Mesendoderm (in vitro differentiated cells): ENCODE results near the gene SPTBN5.

Experiments
- DNase-seq: peaks from one replicate; pipeline ENCODE4 v3.0.0; 2013
- H2AK5ac ChIP-seq: 2 replicates; pipeline ENCODE4 v1.6.1; 2013; ENCODE audit warnings: low read length, inconsistent platforms
- H2BK120ac ChIP-seq: 2 replicates; pipeline ENCODE4 v1.6.1; 2013; ENCODE audit warnings: low read depth, mild to moderate bottlenecking, low read length, moderate library complexity, mixed read lengths
- H2BK15ac ChIP-seq: replicated peaks from 2 replicates; pipeline ENCODE4 v1.6.1; 2013; ENCODE audit warnings: low read depth, mild to moderate bottlenecking, moderate library complexity
- H2BK5ac ChIP-seq: 2 replicates; pipeline ENCODE4 v1.6.1; 2013; ENCODE audit warnings: low read length, inconsistent platforms
- H3K18ac ChIP-seq: 2 replicates; pipeline ENCODE4 v1.6.1; 2013; ENCODE audit warnings: mild to moderate bottlenecking, low read length, mixed read lengths
- H3K23ac ChIP-seq: one replicate; pipeline ENCODE4 v1.6.1; 2013; ENCODE audit warnings: low read length
- H3K27ac ChIP-seq: 2 replicates; pipeline ENCODE4 v1.5.1; 2013; ENCODE audit warnings: low read depth, mild to moderate bottlenecking, inconsistent platforms, low read length, moderate library complexity
- H3K27me3 ChIP-seq: 2 replicates; pipeline ENCODE4 v1.6.1; 2013; ENCODE audit warnings: low read length, control low read depth, mild to moderate bottlenecking, inconsistent platforms; ENCODE audit not compliant: insufficient read depth, poor library complexity
- H3K36me3 ChIP-seq: 2 replicates; pipeline ENCODE4 v1.6.1; 2013; ENCODE audit warnings: low read length, inconsistent platforms; ENCODE audit not compliant: control insufficient read depth, insufficient read depth
- H3K4ac ChIP-seq: one replicate; pipeline ENCODE4 v1.6.1; 2013; ENCODE audit warnings: low read depth, mild to moderate bottlenecking, low read length, moderate library complexity
- H3K4me1 ChIP-seq: 2 replicates; pipeline ENCODE4 v1.6.1; 2013; ENCODE audit warnings: low read depth, low read length, inconsistent platforms; ENCODE audit not compliant: control insufficient read depth
- H3K4me2 ChIP-seq: 2 replicates; pipeline ENCODE4 v1.6.1; 2013; ENCODE audit warnings: low read length
- H3K4me3 ChIP-seq: 2 replicates; pipeline ENCODE4 v1.5.1; 2013; ENCODE audit warnings: mild to moderate bottlenecking, low read length
- H3K56ac ChIP-seq: one replicate; pipeline ENCODE4 v1.6.1; 2013; ENCODE audit warnings: low read length
- H3K79me1 ChIP-seq: 2 replicates; pipeline ENCODE4 v1.6.1; 2013; ENCODE audit warnings: low read length, inconsistent platforms
- H3K79me2 ChIP-seq: 2 replicates; pipeline ENCODE4 v1.6.1; 2013; ENCODE audit warnings: mild to moderate bottlenecking, low read length; ENCODE audit not compliant: control insufficient read depth, insufficient read depth
- H3K9ac ChIP-seq: 2 replicates; pipeline ENCODE4 v1.6.1; 2013; ENCODE audit warnings: low read length, inconsistent platforms
- H4K5ac ChIP-seq: one replicate; pipeline ENCODE4 v1.6.1; 2013; ENCODE audit warnings: low read length
- H4K8ac ChIP-seq: one replicate; pipeline ENCODE4 v1.6.1; 2013; ENCODE audit warnings: low read depth, mild to moderate bottlenecking, control low read depth, low read length, moderate library complexity
- WGBS: extraction: QIAGEN DNeasy Blood & Tissue Kit; methylation state at CpG from one replicate; pipeline ENCODE4 v1.1.7; 2013; ENCODE audit warnings: low lambda C conversion rate, missing lambda C conversion rate; ENCODE audit not compliant: insufficient coverage; ENCODE audit errors: extremely low coverage; 5-methylcytosine and 5-hydroxymethylcytosine counted together

SPTBN5 gene

DNA sequence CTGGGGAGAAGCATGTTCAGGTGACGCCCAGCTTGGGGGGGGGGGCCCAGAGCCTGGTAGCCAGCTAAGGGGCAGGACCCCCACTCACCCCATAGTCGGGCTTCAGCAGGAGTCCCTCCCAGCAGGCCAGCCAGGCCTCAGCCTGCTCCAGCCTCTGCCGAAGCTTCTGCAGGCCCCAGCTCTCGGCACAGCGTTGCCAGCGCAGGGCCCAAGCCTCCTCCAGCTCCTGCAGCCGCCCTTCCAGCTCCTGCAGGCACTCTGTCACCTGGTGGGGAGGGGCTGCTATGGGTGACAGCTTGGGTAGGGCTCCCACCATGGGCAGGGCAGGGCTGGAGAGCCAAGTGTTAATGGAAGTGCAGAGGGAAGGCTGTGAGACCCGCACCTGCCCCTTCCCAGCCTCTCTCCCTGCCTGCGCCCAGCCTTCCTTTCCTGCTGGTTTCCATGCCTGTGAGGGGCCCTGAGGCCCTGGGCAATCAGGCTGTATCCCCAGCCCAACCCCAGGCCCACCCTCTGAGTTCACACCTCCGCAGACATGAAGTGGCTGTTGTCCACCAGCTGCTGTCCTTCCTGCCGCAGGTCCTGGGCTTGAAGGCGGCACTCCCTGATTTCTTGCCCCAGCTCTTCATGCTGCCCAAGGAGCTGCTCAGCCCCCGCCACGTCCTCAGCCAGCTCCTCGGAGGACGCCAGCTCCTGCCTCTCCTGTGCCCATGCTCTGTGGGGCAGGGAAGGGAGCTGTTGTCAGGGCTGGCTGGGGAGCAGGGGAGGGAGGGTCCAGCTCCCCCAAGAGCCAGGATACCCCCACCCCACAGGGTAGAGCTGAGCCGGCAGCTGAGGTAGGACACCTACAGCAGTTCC lies 40.9 kb downstream of the SPTBN5 start:
- H3K27me3 ChIP-seq, result no peaks in the 10 kb centered on the region
- H3K4me2 ChIP-seq, result no peak overlapping the region
- WGBS, result no CpG with 5 or more reads among the region's 17 CpGs
- no peak overlapping the region for H3K27ac ChIP-seq
- peak; percentile 22 for DNase-seq
- no peak overlapping the region for H3K4ac ChIP-seq
- H3K23ac ChIP-seq, result no peak overlapping the region
- H4K8ac ChIP-seq, result no peak overlapping the region
- no peaks in the 10 kb centered on the region for H3K4me1 ChIP-seq
- H2AK5ac ChIP-seq, result no peak overlapping the region
- no peak overlapping the region for H2BK15ac ChIP-seq
- H3K18ac ChIP-seq, result no peak overlapping the region
- no peak overlapping the region for H2BK120ac ChIP-seq
- H2BK5ac ChIP-seq, result no peak overlapping the region
- no peak overlapping the region for H4K5ac ChIP-seq
- H3K4me3 ChIP-seq, result no peak overlapping the region
- H3K56ac ChIP-seq, result no peak overlapping the region
- H3K36me3 ChIP-seq, result no peaks in the 10 kb centered on the region
- no peak overlapping the region for H3K9ac ChIP-seq
- H3K79me2 ChIP-seq, result no peaks in the 10 kb centered on the region
- no peaks in the 10 kb centered on the region for H3K79me1 ChIP-seq

DNA sequence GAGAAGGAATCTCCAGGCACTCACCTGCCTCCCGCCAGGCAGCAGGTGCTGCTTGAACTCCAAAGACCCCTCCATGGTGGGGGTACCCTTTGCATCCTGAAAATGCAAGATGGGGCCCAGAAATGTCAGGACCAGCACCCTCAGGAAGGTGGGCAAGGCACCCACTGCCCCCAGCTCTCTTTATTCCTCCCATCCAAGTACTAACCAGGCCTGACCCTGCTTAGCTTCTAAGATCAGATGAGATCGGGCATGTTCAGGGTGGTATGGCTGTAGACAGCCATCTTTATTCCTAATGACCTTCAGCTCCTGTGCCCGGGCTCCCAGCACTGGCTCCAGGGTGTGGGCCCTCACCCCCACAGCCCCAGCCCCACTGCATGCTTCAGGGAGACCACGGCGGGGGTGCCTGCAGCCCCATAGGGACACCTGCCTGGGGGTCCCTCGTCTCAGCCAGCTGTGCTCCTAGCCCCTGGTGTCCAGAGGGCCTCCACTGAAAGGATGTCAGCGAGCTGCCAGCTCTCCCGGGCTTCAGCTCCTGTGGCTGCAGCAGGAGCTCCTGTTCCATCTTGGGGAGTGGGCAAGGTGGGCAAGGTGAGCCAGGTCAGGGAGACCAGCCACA lies 42.0 kb downstream of the SPTBN5 start:
- WGBS, result no CpG with 5 or more reads among the region's 8 CpGs

GRCh38 chr15:41851167-41851523 lies 42.7 kb downstream of the SPTBN5 start:
- no peak overlapping the region for H2BK120ac ChIP-seq
- no peaks in the 10 kb centered on the region for H3K79me1 ChIP-seq
- no peak overlapping the region for H3K4me2 ChIP-seq
- DNase-seq, result no peak
- no peak overlapping the region for H4K8ac ChIP-seq
- no peak overlapping the region for H3K9ac ChIP-seq
- H3K36me3 ChIP-seq, result no peaks in the 10 kb centered on the region
- no peak overlapping the region for H3K56ac ChIP-seq
- H2BK5ac ChIP-seq, result no peak overlapping the region
- H3K4me1 ChIP-seq, result no peaks in the 10 kb centered on the region
- no CpG with 5 or more reads among the region's 11 CpGs for WGBS
- no peaks in the 10 kb centered on the region for H3K27me3 ChIP-seq
- H4K5ac ChIP-seq, result no peak overlapping the region
- no peak overlapping the region for H3K18ac ChIP-seq
- no peaks in the 10 kb centered on the region for H3K79me2 ChIP-seq
- H2AK5ac ChIP-seq, result no peak overlapping the region
- no peak overlapping the region for H3K4me3 ChIP-seq
- no peak overlapping the region for H2BK15ac ChIP-seq
- no peak overlapping the region for H3K23ac ChIP-seq
- no peak overlapping the region for H3K27ac ChIP-seq
- H3K4ac ChIP-seq, result no peak overlapping the region

More for the DNA sequence above, 42.0 kb downstream of the SPTBN5 start:
- H4K5ac ChIP-seq, result no peak overlapping the region
- no peak overlapping the region for H4K8ac ChIP-seq
- H2AK5ac ChIP-seq, result no peak overlapping the region
- no peaks in the 10 kb centered on the region for H3K79me1 ChIP-seq
- no peak overlapping the region for H3K23ac ChIP-seq
- no peak overlapping the region for H2BK5ac ChIP-seq
- H3K36me3 ChIP-seq, result no peaks in the 10 kb centered on the region
- no peaks in the 10 kb centered on the region for H3K27me3 ChIP-seq
- H3K4ac ChIP-seq, result no peak overlapping the region
- no peak overlapping the region for H3K56ac ChIP-seq
- H3K9ac ChIP-seq, result no peak overlapping the region
- DNase-seq, result no peak
- H2BK15ac ChIP-seq, result no peak overlapping the region
- H3K18ac ChIP-seq, result no peak overlapping the region
- no peak overlapping the region for H3K27ac ChIP-seq
- H3K4me2 ChIP-seq, result no peak overlapping the region
- no peak overlapping the region for H2BK120ac ChIP-seq
- no peaks in the 10 kb centered on the region for H3K79me2 ChIP-seq
- no peaks in the 10 kb centered on the region for H3K4me1 ChIP-seq
- no peak overlapping the region for H3K4me3 ChIP-seq

DNA sequence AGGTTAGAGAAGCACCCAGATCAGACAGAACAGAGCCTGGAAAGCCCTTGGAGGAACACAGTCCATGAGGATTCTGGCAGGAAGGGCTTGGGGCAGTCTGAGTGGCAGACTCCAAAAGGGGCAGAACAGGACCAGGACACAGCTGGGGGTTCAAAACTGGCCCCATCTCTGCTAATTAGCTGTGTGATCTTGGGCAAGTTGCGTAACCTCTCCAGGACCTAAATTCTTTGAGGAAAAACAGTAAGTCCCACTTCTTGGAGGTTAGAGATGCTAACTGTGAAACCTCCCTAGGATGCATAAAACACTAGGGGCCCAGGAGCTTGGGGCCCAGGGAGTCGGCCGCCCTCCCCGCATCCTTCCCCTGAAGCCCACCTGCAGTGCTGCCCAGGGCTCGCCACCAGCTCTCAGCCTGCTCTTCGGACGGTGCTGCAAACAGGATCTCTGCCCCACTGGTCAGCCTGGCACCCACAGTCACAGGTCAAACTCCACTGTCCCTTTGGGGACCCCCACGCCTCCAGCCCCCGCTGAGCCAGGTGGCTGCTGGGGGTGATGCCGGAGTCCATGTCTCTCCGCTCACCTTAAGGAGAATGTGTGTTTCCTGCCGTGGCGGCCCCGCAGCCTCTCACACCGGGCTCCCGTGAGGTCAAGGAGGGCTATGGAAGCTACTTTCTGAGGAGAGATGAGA lies 43.2 kb downstream of the SPTBN5 start:
- no peak overlapping the region for H3K56ac ChIP-seq
- no peak overlapping the region for H2BK5ac ChIP-seq
- no peak overlapping the region for H3K18ac ChIP-seq
- H3K9ac ChIP-seq, result no peak overlapping the region
- no CpG with 5 or more reads among the region's 16 CpGs for WGBS
- no peaks in the 10 kb centered on the region for H3K79me1 ChIP-seq
- no peak overlapping the region for H4K5ac ChIP-seq
- no peak overlapping the region for H2BK120ac ChIP-seq
- H2BK15ac ChIP-seq, result no peak overlapping the region
- H2AK5ac ChIP-seq, result no peak overlapping the region
- H3K4me1 ChIP-seq, result no peaks in the 10 kb centered on the region
- H3K79me2 ChIP-seq, result no peaks in the 10 kb centered on the region
- no peak overlapping the region for H4K8ac ChIP-seq
- H3K23ac ChIP-seq, result no peak overlapping the region
- H3K4me2 ChIP-seq, result no peak overlapping the region
- DNase-seq, result no peak
- no peaks in the 10 kb centered on the region for H3K27me3 ChIP-seq
- H3K4me3 ChIP-seq, result no peak overlapping the region
- no peaks in the 10 kb centered on the region for H3K36me3 ChIP-seq
- no peak overlapping the region for H3K27ac ChIP-seq
- no peak overlapping the region for H3K4ac ChIP-seq

GRCh38 chr15:41849861-41850260 lies 44.0 kb downstream of the SPTBN5 start:
- H3K9ac ChIP-seq, result no peak overlapping the region
- H3K23ac ChIP-seq, result no peak overlapping the region
- H2AK5ac ChIP-seq, result no peak overlapping the region
- H3K4me3 ChIP-seq, result no peak overlapping the region
- no peaks in the 10 kb centered on the region for H3K4me1 ChIP-seq
- H3K56ac ChIP-seq, result no peak overlapping the region
- DNase-seq, result no peak
- H3K27ac ChIP-seq, result no peak overlapping the region
- H2BK5ac ChIP-seq, result no peak overlapping the region
- no CpG with 5 or more reads among the region's 8 CpGs for WGBS
- H2BK120ac ChIP-seq, result no peak overlapping the region
- H3K79me1 ChIP-seq, result no peaks in the 10 kb centered on the region
- no peak overlapping the region for H2BK15ac ChIP-seq
- no peak overlapping the region for H3K18ac ChIP-seq
- no peak overlapping the region for H4K5ac ChIP-seq
- no peak overlapping the region for H3K4ac ChIP-seq
- H3K27me3 ChIP-seq, result no peaks in the 10 kb centered on the region
- no peaks in the 10 kb centered on the region for H3K36me3 ChIP-seq
- H4K8ac ChIP-seq, result no peak overlapping the region
- H3K4me2 ChIP-seq, result no peak overlapping the region
- H3K79me2 ChIP-seq, result no peaks in the 10 kb centered on the region
